MM.1S (cell line): ENCODE results near the gene GARNL3.

Experiments used
- CTCF ChIP-seq: fragments of 300-600 bp; sonication (generic); IDR thresholded peaks from 2 replicates; pipeline ENCODE4 v1.5.1; 2016; ENCODE audit warnings: antibody characterized with exemption, low read length, mixed read lengths
- EZH2 ChIP-seq: fragments of 300-600 bp; sonication (generic); optimal IDR thresholded peaks from 2 replicates; pipeline ENCODE3; 2017; ENCODE audit warnings: low read depth, mild to moderate bottlenecking, antibody characterized with exemption, low read length, mixed read lengths

DNA sequence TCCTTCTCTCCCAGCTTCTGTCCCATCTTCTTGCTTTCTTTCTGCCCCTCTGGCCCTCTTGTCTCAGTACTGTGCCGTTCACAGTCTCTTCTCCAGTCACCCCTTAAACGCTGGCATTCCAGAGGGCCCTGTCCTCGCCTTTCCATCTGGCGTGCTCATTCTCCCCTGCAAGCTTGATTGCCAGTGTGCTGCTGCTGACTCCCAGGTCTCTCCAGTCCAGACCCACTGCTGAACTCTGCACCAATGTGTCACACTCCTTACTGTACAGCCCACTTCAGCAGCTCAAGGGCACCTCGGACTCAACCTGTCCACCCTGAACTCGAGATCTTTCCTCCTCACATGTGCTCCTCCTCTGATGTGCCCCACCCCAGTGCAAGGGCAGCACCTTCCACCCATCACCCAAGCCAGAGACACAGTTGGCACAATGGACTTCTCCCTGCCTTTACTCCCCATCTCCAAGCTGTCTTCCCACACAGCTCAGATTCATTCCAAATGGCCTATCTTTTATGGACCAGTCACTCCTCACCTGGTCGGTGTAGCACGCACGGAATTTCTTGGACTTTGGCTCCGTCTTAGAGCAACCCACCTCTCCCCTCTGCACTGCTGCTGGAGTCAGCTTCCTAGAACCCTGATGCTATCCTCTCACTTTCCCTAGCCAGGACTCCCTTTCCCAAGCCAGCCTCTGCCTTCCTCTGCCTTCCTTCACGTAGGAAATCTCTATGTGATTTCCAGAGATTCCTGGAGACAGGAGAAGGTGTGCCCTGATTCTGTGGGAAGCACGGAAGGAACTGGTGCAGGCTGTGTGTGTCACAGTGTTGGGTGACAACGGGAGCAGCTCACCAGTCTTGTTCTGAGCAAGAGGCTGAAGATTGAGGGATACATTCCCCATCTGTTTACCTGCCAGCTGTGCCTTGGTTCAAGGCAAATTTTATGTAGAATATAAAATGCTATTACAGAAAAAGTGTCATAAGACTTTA lies 106.4 kb downstream of the GARNL3 start:
- no peak for TF ChIP-seq CTCF
- TF ChIP-seq EZH2: no peak
